C4-2B (cell line): ENCODE results near the gene ACTL7B.
A peak's percentile ranks its signal among the peaks of the same experiment; 100 is the strongest.

Experiments
- ZFX ChIP-seq: fragments of 450-650 bp; IDR thresholded peaks from 2 replicates; pipeline ENCODE4 v1.6.1; 2017
- TF ChIP-seq, protein P1 (sequence below): fragments of 450-650 bp; conservative IDR thresholded peaks from 2 replicates; pipeline ENCODE4 v1.5.1; 2017; ENCODE audit warnings: mild to moderate bottlenecking

- TF ChIP-seq, protein P1, sequence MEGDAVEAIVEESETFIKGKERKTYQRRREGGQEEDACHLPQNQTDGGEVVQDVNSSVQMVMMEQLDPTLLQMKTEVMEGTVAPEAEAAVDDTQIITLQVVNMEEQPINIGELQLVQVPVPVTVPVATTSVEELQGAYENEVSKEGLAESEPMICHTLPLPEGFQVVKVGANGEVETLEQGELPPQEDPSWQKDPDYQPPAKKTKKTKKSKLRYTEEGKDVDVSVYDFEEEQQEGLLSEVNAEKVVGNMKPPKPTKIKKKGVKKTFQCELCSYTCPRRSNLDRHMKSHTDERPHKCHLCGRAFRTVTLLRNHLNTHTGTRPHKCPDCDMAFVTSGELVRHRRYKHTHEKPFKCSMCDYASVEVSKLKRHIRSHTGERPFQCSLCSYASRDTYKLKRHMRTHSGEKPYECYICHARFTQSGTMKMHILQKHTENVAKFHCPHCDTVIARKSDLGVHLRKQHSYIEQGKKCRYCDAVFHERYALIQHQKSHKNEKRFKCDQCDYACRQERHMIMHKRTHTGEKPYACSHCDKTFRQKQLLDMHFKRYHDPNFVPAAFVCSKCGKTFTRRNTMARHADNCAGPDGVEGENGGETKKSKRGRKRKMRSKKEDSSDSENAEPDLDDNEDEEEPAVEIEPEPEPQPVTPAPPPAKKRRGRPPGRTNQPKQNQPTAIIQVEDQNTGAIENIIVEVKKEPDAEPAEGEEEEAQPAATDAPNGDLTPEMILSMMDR = peak; percentile 27
- no peak for TF ChIP-seq ZFX
Measured at GRCh38 chr9:108889649-108890067, 33.9 kb upstream of the ACTL7B start.
